ENCODE results near the gene PDZRN3. TPM values are rescaled to one million over a fixed set of nuclear protein-coding genes. Genes with fewer than 3 reads are reported as not detected.

The PDZRN3 gene
- total RNA-seq, 1 donor from 2014 or later: 56.4 TPM

DNA sequence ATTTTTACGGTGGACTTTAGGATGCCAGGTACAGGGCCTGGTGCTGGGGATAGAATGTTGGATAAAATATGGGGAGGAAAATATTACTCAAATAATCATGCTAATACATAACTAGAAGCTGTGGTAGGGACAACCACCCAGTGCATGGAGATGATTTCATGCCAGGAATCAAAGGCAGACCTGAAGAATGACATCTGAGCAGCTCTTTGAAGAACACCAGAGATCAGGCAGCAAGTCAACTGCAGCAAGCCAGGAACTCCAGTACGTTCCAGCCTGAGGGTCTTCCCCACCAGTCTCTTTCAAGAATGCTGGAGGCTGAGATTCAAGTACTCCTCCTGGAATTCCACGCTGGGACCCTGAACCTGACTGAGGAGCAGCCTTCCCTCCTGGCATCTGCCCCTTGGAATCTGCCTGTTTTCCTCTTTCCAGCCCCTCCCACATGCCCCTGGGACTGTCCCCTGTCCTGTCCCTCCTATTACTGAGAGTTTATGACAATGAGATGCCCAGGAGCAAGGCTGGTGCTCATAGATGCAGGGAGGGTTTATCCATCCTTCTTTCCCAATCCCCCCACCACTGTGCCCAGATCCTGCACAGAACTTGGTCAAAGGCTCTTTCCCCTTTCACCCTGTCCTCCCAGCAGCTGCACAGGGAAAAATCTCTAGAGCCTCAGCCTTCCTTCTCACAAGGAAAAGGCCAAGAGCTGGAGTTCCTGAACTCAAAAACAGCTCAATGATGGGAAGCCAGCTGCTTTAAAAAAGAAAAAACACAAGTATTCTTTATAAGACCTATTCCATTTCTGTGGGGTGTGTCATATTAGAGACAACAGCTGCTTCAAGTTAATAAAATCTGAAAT is 68.0 kb downstream of the PDZRN3 start:
- DNase-seq (ENCODE audit: low spot score): no peak

DNA sequence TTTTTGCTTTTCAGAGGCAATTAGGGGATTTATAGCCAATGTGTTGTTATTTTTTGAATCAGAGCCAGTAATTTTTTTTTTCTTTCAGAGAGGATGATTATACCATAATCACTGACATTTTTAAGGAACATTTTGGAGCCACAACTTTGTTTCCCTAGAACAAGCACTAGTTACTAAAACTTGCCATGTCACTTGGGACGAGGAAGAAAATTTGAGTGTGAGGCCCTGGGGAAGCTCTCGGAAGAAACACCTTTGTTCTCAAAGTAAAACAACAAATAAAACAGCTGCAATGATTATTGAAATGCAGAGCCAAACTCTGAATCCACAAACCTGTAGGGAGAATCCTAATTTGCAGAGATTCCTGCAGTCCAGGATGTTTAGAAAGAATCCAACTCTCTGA is 69.7 kb downstream of the PDZRN3 start:
- no peak for DNase-seq (ENCODE audit: low spot score)

DNA sequence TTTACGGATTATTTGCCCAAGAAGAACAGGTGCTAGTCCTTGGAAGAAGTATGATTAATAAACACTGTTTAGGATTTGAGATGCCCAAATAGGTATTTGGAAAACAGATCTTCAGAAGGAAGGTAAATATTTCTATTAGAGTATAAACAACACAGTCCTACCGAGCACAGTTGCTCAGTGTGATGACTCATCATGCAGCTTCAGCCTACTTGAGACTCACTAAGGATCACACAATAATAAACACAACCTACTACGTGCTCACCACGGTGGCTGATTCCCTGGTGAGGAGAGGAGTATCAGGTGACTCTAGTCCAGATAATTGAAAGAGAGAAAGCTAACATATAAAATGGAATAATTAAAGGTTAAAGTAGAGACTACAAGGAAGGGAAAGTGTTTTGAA is 72.0 kb downstream of the PDZRN3 start:
- no peak for DNase-seq (ENCODE audit: low spot score)

DNA sequence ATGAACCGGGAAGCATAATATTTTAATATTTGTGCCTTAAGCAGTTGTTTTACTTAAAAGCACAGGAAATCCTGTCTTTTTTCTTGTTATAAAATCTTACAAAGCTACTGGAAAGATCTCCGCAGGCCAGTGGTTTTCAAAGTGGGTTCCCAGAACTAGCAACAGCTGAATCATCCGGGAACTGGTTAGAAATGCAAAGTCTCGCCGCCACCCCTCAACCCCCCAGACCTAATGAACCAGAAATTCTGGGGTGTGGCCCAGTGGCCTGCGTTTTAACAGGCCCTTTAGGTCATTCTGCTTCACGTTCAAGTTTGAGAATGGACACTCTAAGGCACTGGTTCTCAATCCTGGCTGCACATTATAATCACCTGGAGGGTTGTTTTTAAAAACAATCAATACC is 74.7 kb downstream of the PDZRN3 start:
- DNase-seq (ENCODE audit: low spot score): no peak

DNA sequence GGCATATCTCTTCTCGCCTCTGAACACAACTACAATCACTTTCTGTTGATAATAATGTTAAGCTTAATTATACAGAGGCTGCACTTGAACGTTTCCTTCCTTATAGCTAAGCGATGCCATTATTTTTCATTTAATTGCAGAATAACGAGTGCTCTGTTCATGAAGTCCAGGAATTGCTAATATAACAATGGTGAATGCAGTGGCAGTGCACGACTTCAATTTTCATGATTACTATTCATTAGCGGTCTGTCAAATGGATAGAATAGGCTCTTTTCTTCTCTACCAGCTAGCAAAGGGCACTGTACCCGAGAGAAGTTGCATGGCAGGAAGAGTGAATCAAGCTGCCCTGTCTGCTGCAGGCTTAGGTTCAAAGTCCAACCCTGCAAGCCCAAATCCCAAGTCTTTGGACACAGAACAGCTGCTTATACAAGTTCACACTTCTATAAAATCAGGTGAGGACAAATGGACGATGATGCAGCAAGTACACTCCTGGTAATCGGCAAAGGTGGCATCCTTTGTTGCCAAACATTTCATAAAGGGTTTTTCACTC is 75.6 kb downstream of the PDZRN3 start:
- no peak for DNase-seq (ENCODE audit: low spot score)

GRCh38 chr3:73548436-73548835 is 76.3 kb downstream of the PDZRN3 start:
- no peak for DNase-seq (ENCODE audit: low spot score)

GRCh38 chr3:73547427-73548248 is 77.1 kb downstream of the PDZRN3 start:
- no peak for DNase-seq (ENCODE audit: low spot score)

GRCh38 chr3:73546961-73547360 is 77.8 kb downstream of the PDZRN3 start:
- DNase-seq (ENCODE audit: low spot score): no peak

DNA sequence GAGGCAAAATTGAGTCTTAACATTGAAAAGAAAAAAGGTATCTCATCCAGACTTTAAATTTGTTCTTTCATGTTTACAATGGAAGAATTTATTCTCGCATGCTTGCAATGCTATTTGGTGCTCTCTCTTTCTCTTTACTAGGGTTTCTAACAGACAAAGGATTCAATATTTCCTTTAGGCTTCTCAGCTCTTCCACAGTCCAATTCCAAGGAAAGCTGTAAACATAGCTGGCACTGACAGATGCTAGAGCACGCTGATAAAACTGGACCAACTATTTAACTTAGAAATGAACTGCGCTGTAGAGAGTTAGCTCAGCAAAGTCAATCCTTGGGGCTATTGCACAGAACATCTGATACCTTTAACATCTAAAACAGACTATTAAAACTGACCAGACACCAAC is 81.3 kb downstream of the PDZRN3 start:
- DNase-seq (ENCODE audit: low spot score): no peak

- DNase-seq (ENCODE audit: low spot score): no peak
These were observed 82.6 kb downstream of the PDZRN3 start for GRCh38 chr3:73542136-73542535.

- DNase-seq (ENCODE audit: low spot score): no peak
These were observed 83.6 kb downstream of the PDZRN3 start for GRCh38 chr3:73540969-73541740.

- no peak for DNase-seq (ENCODE audit: low spot score)
These were observed 86.3 kb downstream of the PDZRN3 start for GRCh38 chr3:73538486-73538885.

DNA sequence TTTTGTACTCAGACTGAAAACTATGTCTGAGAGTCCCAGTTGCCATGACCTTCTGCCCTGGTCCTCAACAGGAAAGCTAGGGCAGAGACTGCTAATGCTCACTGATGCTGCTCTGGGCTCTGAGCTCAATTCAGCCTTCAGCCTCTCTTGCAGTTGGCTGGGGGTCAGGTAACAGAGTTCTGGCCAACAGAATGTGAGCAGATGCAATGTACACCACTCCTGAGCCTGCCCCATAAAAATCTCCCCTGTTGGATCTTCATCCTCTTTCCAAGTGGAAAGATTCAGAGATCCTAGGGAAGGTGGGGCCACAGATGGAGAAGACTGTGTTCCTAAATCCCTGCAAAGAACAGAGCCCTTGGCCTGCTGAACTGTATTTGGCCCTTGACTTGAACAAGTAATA is 87.8 kb downstream of the PDZRN3 start:
- DNase-seq (ENCODE audit: low spot score): no peak

DNA sequence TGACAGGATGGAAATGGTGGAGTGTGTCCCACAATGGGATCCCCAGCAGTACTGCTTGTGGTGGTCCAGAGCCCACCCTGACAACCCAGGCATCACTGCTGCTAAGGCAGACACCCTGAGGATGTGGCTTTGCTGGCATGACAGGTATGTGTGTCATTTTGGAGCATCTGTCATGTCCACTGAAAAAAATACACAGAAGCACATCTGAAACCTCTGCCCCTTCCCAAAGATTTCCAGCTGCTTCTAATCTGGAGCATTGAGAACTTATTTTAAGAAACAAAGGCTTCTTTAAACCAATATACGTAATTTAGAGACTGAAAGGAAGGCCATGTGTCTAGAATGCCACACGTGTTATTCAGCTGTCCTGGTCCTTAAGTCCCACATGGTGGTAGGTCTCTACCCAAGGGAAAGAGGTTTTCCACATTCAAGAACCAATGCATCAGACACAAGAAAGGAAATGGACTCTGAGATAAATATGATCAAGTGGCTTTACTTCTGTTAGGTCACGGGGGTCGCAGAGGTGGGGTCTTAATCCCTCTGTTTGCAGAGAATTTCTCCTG is 88.3 kb downstream of the PDZRN3 start:
- DNase-seq (ENCODE audit: low spot score): no peak

GRCh38 chr3:73535931-73536330 is 88.8 kb downstream of the PDZRN3 start:
- DNase-seq (ENCODE audit: low spot score): no peak

DNA sequence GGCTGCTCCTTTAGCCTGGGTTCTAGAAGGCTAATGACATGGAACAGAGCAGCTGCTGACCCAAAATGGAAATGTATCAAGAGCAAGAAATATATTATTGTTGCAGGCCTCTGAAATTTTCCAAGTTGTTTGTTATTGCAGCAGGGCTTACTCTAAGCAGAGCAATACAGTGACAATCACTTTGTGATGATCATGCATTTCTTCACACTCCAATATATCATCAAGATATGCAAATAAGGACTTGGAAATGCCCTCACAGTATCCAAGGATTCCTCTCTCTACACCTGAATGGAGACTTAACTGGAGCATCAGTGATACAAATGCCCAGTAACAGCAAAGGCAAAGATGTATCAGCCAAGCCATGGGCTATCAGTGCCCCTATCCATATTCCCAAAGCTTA is 89.6 kb downstream of the PDZRN3 start:
- no peak for DNase-seq (ENCODE audit: low spot score)

DNA sequence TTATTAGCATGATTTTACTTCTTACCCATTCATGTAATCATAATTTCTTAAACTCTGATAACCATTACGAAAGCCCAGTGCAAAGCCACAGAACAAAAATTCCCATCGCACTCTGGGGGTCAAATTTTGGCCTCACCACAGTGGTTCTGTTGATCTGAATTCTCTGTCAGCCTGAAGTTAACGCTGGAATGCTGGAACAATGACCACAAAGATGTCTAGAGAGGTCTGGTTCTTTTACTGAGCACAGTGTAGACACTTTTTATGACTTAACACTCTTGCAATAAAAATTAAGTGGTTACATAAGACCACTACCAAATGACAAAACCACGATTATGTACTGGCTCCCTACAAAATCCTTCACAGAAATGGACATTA is 94.7 kb downstream of the PDZRN3 start:
- DNase-seq (ENCODE audit: low spot score): no peak

DNA sequence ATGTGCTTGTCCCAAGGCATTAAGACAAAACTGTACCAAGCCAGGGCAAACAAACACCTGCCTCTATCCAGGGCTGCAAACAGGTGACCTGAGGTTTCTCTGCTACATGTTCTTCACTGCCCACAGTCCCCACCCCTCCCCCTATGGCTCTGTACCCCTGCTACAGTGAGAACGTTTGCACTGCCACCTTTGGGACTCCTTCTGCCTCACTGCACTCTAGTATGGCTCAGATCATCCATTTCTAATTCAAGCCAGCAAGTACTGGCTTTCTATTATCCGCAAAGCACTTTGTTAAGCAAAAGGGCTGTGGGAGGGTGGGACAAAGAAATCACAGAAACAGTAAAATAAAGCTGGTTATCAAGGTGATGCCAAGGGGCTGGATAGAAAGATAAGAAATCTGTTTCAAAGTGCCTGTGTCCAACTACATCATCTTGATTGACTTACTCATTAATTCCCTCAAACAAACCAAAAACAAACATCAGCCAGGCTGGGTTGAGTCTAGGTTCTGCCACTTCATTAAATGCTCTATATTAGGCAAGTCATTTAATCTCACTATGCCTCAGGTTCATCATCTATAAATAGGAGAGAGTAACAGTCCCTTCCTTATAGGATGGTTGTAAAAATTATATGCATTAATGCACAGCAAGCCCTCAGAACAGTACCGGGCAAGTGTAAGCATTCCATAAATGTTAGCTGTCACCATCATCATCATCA is 95.3 kb downstream of the PDZRN3 start:
- DNase-seq (ENCODE audit: low spot score): no peak

GRCh38 chr3:73525591-73525990 is 99.2 kb downstream of the PDZRN3 start:
- DNase-seq (ENCODE audit: low spot score): no peak

- DNase-seq (ENCODE audit: low spot score): no peak
These were observed 101.1 kb downstream of the PDZRN3 start for GRCh38 chr3:73523661-73524060.

GRCh38 chr3:73521734-73522336 is 102.9 kb downstream of the PDZRN3 start:
- no peak for DNase-seq (ENCODE audit: low spot score)
